Panc1 (cell line): ENCODE data around the gene MAML1. TPM values are rescaled to one million over a fixed set of nuclear protein-coding genes. Genes with fewer than 3 reads are reported as not detected.

ENCODE experiments used
- ATAC-seq: fragments of 200-7000 bp; cut with Tn5 transposase; 2 replicates; pipeline ENCODE4 v1.9.1; 2020; ENCODE audit warnings: mild to moderate bottlenecking, moderate library complexity
- BruUV-seq: library from RNA; stranded (reverse); fragments of 400-500 nt; replicated peaks from 2 replicates; lab custom pipeline; 2021; lab: Mats Ljungman, UMichigan
- CTCF ChIA-PET: fragments of 300-600 bp; sonication (Branson Sonifier 250); formaldehyde crosslinking; loops from one replicate; lab custom pipeline; 2022; ENCODE audit warnings: antibody characterized with exemption; lab: Charles Lee
- POLR2A ChIA-PET: fragments of 300-600 bp; sonication (Branson Sonifier 250); formaldehyde crosslinking; loops from one replicate; lab custom pipeline; 2022; ENCODE audit warnings: antibody characterized with exemption; lab: Charles Lee
- DNase-seq: peaks from one replicate; pipeline ENCODE4 v3.0.0-alpha.2; 2010; ENCODE audit warnings: low read depth, low spot score
- H3K27ac ChIP-seq: 2 replicates; pipeline ENCODE4 v1.5.1; 2011; ENCODE audit warnings: mild to moderate bottlenecking, low read length, inconsistent platforms
- H3K27me3 ChIP-seq: fragments of 200-500 bp; sonication (Bioruptor generic); 2 replicates; pipeline ENCODE4 v1.6.0; 2014; ENCODE audit warnings: low read length, inconsistent platforms; ENCODE audit not compliant: control insufficient read depth, insufficient read depth
- H3K36me3 ChIP-seq: fragments of 200-500 bp; sonication (Bioruptor generic); 2 replicates; pipeline ENCODE4 v1.5.1; 2014; ENCODE audit warnings: inconsistent platforms, mild to moderate bottlenecking, low read length, moderate library complexity; ENCODE audit not compliant: control insufficient read depth, insufficient read depth
- H3K4me1 ChIP-seq: 2 replicates; pipeline ENCODE4 v1.5.1; 2011; ENCODE audit warnings: inconsistent platforms, mild to moderate bottlenecking, low read length, moderate library complexity; ENCODE audit not compliant: control insufficient read depth, insufficient read depth
- H3K4me3 ChIP-seq, 2 experiments: 2 replicates each; pipeline ENCODE4 v1.5.1; 2011 to 2012; ENCODE audit warnings: low read depth in 2 of 2, low read length in 2 of 2, mild to moderate bottlenecking in 2 of 2, inconsistent platforms in 1 of 2, moderate library complexity in 1 of 2
- H3K9me3 ChIP-seq: fragments of 200-500 bp; sonication (Bioruptor generic); 2 replicates; pipeline ENCODE4 v1.5.1; 2014; ENCODE audit warnings: low read depth, mild to moderate bottlenecking, inconsistent platforms, low read length, moderate library complexity; ENCODE audit not compliant: control insufficient read depth, insufficient read depth
- POLR2AphosphoS5 ChIP-seq: IDR thresholded peaks from 2 replicates; pipeline ENCODE4 v1.6.1; 2012; ENCODE audit warnings: mild to moderate bottlenecking, low read depth, low read length, moderate library complexity
- SIN3A ChIP-seq: IDR thresholded peaks from 2 replicates; pipeline ENCODE4 v1.6.1; 2012; ENCODE audit warnings: low read depth, mild to moderate bottlenecking, low read length, moderate library complexity, borderline replicate concordance; ENCODE audit not compliant: insufficient read depth
- TCF7L2 ChIP-seq: IDR thresholded peaks from 2 replicates; pipeline ENCODE4 v1.6.1; 2011; ENCODE audit warnings: mild to moderate bottlenecking, low read depth, low read length, inconsistent platforms
- in situ Hi-C: cut with HindIII; loops from 2 replicates; pipeline ENCODE4 v1.10.0; 2016; ENCODE audit warnings: low sequenced_read_pairs, low pct_unique_long_range_greater_than_20kb
- intact Hi-C: fragments of 100-400 bp; cut with micrococcal nuclease; formaldehyde crosslinking; loops from one replicate; pipeline ENCODE4 v1.10.0; 2022; ENCODE audit not compliant: unreplicated experiment
- total RNA-seq: library from RNA; stranded (reverse); gene quantifications from one replicate; pipeline ENCODE4 v1.2.1, GENCODE V29; 2021; ENCODE audit not compliant: unreplicated experiment
- TF ChIP-seq, protein P1 (sequence below): fragments of 450-650 bp; IDR thresholded peaks from 2 replicates; pipeline ENCODE4 v1.5.1; 2017; ENCODE audit warnings: mild to moderate bottlenecking
- TF ChIP-seq, protein P2 (sequence below), 2 experiments: IDR thresholded peaks; 2 replicates each; pipeline ENCODE4 v1.6.1; 2011 to 2012; ENCODE audit warnings: low read depth in 2 of 2, control low read depth in 1 of 2, low read length in 1 of 2, mild to moderate bottlenecking in 1 of 2, moderate library complexity in 1 of 2; ENCODE audit not compliant: insufficient read depth in 1 of 2

The MAML1 gene
- total RNA-seq, 1 experiment from 2014 or later: 31.3 TPM

DNA sequence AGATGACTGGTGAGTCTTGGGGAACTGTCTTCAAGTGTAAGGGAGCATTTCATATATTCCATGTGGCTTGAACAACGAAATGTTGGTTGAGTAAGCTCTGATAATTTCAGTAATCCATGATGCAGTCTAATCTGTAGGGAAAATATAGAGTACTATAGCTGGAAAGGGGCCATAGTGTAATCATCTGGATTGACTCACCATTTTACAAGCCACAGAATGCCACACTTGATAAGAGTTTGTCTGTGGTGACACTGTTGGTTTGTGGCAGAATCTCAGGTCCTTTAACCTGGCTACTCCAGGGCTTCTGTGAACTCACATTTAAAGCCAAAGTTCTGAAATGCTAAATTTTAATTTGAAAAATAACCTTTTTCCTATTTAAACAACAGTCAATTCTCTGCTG is 16.3 kb upstream of the MAML1 start:
- TF ChIP-seq, protein P1, sequence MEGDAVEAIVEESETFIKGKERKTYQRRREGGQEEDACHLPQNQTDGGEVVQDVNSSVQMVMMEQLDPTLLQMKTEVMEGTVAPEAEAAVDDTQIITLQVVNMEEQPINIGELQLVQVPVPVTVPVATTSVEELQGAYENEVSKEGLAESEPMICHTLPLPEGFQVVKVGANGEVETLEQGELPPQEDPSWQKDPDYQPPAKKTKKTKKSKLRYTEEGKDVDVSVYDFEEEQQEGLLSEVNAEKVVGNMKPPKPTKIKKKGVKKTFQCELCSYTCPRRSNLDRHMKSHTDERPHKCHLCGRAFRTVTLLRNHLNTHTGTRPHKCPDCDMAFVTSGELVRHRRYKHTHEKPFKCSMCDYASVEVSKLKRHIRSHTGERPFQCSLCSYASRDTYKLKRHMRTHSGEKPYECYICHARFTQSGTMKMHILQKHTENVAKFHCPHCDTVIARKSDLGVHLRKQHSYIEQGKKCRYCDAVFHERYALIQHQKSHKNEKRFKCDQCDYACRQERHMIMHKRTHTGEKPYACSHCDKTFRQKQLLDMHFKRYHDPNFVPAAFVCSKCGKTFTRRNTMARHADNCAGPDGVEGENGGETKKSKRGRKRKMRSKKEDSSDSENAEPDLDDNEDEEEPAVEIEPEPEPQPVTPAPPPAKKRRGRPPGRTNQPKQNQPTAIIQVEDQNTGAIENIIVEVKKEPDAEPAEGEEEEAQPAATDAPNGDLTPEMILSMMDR: no peak
- TF ChIP-seq SIN3A: no peak
- TF ChIP-seq TCF7L2: no peak
- TF ChIP-seq POLR2AphosphoS5: no peak
- TF ChIP-seq, protein P2, sequence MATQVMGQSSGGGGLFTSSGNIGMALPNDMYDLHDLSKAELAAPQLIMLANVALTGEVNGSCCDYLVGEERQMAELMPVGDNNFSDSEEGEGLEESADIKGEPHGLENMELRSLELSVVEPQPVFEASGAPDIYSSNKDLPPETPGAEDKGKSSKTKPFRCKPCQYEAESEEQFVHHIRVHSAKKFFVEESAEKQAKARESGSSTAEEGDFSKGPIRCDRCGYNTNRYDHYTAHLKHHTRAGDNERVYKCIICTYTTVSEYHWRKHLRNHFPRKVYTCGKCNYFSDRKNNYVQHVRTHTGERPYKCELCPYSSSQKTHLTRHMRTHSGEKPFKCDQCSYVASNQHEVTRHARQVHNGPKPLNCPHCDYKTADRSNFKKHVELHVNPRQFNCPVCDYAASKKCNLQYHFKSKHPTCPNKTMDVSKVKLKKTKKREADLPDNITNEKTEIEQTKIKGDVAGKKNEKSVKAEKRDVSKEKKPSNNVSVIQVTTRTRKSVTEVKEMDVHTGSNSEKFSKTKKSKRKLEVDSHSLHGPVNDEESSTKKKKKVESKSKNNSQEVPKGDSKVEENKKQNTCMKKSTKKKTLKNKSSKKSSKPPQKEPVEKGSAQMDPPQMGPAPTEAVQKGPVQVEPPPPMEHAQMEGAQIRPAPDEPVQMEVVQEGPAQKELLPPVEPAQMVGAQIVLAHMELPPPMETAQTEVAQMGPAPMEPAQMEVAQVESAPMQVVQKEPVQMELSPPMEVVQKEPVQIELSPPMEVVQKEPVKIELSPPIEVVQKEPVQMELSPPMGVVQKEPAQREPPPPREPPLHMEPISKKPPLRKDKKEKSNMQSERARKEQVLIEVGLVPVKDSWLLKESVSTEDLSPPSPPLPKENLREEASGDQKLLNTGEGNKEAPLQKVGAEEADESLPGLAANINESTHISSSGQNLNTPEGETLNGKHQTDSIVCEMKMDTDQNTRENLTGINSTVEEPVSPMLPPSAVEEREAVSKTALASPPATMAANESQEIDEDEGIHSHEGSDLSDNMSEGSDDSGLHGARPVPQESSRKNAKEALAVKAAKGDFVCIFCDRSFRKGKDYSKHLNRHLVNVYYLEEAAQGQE (IDR thresholded peaks at IDR 0.05; ENCODE audit: insufficient read depth in 1 of 2, low read depth in 2 of 2, low read length in 1 of 2): no peak
- ChIA-PET POLR2A (no interaction called here), CTCF (no interaction called here)
- intact Hi-C loops: no loop called here
- no peaks in the 10 kb centered on the region for H3K4me1 ChIP-seq
- H3K9me3 ChIP-seq: no peaks in the 10 kb centered on the region
- DNase-seq (no peak), ATAC-seq (no peak)
- no peak overlapping the region for H3K4me3 ChIP-seq
- in situ Hi-C loops: no loop called here
- no TSS peak for BruUV-seq
- H3K27ac ChIP-seq: no peak overlapping the region
- peaks cover 29% of the 10 kb centered on the region for H3K36me3 ChIP-seq
- no peaks in the 10 kb centered on the region for H3K27me3 ChIP-seq

DNA sequence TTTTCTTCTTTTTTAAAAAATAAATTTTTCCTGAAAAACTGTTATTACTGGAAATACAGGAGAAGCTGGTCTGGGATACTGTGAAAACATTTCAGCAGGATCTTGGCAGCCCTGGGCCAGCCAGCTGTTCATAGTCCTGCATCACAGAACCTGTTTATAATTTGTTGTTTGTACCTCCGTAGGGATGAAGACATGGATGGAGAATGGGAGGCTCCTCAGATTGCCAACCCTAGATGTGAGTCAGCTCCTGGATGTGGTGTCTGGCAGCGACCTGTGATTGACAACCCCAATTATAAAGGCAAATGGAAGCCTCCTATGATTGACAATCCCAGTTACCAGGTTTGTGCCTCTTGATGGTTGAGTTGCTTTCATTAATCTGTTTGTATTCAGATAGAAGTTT is 12.4 kb upstream of the MAML1 start:
- H3K36me3 ChIP-seq: peaks cover 55% of the 10 kb centered on the region
- ChIA-PET POLR2A (no interaction called here), CTCF (no interaction called here)
- H3K4me1 ChIP-seq: no peaks in the 10 kb centered on the region
- H3K27me3 ChIP-seq: no peaks in the 10 kb centered on the region
- H3K4me3 ChIP-seq: no peak overlapping the region
- BruUV-seq: no TSS peak
- intact Hi-C loops (no loop called here), in situ Hi-C loops (no loop called here)
- ATAC-seq: no peak
- no peaks in the 10 kb centered on the region for H3K9me3 ChIP-seq
- no peak overlapping the region for H3K27ac ChIP-seq
- TF ChIP-seq TCF7L2 (no peak), POLR2AphosphoS5 (no peak), SIN3A (no peak)
- TF ChIP-seq, protein P2 (IDR thresholded peaks at IDR 0.05; ENCODE audit: insufficient read depth in 1 of 2, low read depth in 2 of 2, low read length in 1 of 2): no peak
- TF ChIP-seq, protein P1: no peak
- no peak for DNase-seq
